B cell (primary cell): Measurements from ENCODE around the gene RTBDN. TPM values are rescaled to one million over a fixed set of nuclear protein-coding genes. Genes with fewer than 3 reads are reported as not detected.

ENCODE experiments used
- ATAC-seq: fragments of 200-7000 bp; cut with Tn5 transposase; one replicate; pipeline ENCODE4 v1.10.0; 2021; ENCODE audit warnings: low read depth, mild to moderate bottlenecking, moderate number of reproducible peaks, moderate library complexity
- CTCF ChIA-PET: fragments of 350-600 bp; sonication (Branson Sonifier 250); formaldehyde crosslinking; loops from one replicate; lab custom pipeline; 2021; ENCODE audit warnings: antibody characterized with exemption, inconsistent platforms; lab: Charles Lee
- POLR2A ChIA-PET: fragments of 350-600 bp; sonication (Branson Sonifier 250); formaldehyde crosslinking; loops from one replicate; lab custom pipeline; 2021; ENCODE audit warnings: antibody characterized with exemption; lab: Charles Lee
- DNase-seq: peaks from one replicate; pipeline ENCODE4 v3.0.0; 2013
- H2AFZ ChIP-seq: 2 replicates; pipeline ENCODE4 v1.6.1; 2012; ENCODE audit warnings: mild to moderate bottlenecking, low read depth, low read length; ENCODE audit not compliant: insufficient read depth, poor library complexity, severe bottlenecking
- H3K27ac ChIP-seq, 2 donors: 1 replicate in 1 of 2; 2 replicates in 1 of 2; pipeline ENCODE4 v1.5.1; 2012 to 2013; ENCODE audit warnings: low read length in 2 of 2, mild to moderate bottlenecking in 2 of 2, moderate library complexity in 1 of 2
- H3K27me3 ChIP-seq, 4 experiments: fragments of 200-600 bp in 1 of 4; sonication (generic) in 1 of 4; replicated peaks in 1 of 4; 1 replicate in 2 of 4; 2 replicates in 2 of 4; pipeline versions ENCODE4 v1.6.1 to v1.7.0; 2013 to 2016; ENCODE audit warnings: low read length in 3 of 4, mild to moderate bottlenecking in 2 of 4, mixed read lengths in 1 of 4, moderate library complexity in 1 of 4; ENCODE audit not compliant: insufficient read depth in 4 of 4, control insufficient read depth in 3 of 4; ENCODE audit errors: control extremely low read depth in 1 of 4
- H3K36me3 ChIP-seq, 2 experiments: replicated peaks in 1 of 2; 1 replicate in 1 of 2; 2 replicates in 1 of 2; pipeline versions ENCODE4 v1.6.1 to v1.7.1; 2013; ENCODE audit warnings: low read length in 1 of 2; ENCODE audit not compliant: insufficient read depth in 2 of 2, control insufficient read depth in 1 of 2; ENCODE audit errors: control extremely low read depth in 1 of 2, extremely low read depth in 1 of 2
- H3K4me1 ChIP-seq, 2 donors: fragments of 200-600 bp in 1 of 2; sonication (generic) in 1 of 2; 1 replicate in 1 of 2; 2 replicates in 1 of 2; pipeline versions ENCODE4 v1.5.1 to v1.6.1; 2013 to 2017; ENCODE audit warnings: low read length in 2 of 2; ENCODE audit not compliant: control insufficient read depth in 2 of 2, insufficient read depth in 2 of 2
- H3K4me2 ChIP-seq: replicated peaks from 2 replicates; pipeline ENCODE3; 2012; ENCODE audit warnings: mild to moderate bottlenecking, low read depth, low read length; ENCODE audit not compliant: poor library complexity, severe bottlenecking
- H3K4me3 ChIP-seq, 5 experiments: fragments of 200-600 bp in 1 of 5; sonication (generic) in 1 of 5; 1 replicate in 3 of 5; 2 replicates in 2 of 5; pipeline versions ENCODE4 v1.5.1 to v1.7.0; 2011 to 2016; ENCODE audit warnings: low read length in 4 of 5, mild to moderate bottlenecking in 4 of 5, low read depth in 2 of 5, control low read depth in 1 of 5, moderate library complexity in 1 of 5; ENCODE audit not compliant: insufficient read depth in 1 of 5; ENCODE audit errors: control extremely low read depth in 1 of 5, extremely low read depth in 1 of 5
- H3K79me2 ChIP-seq: fragments of 200-600 bp; sonication (generic); one replicate; pipeline ENCODE4 v1.6.0; 2016; ENCODE audit warnings: low read length; ENCODE audit not compliant: control insufficient read depth, insufficient read depth
- H3K9ac ChIP-seq: fragments of 200-600 bp; sonication (generic); 2 replicates; pipeline ENCODE4 v1.6.1; 2017; ENCODE audit warnings: mild to moderate bottlenecking, low read length, moderate library complexity
- H3K9me3 ChIP-seq, 3 donors: one replicate each; pipeline versions ENCODE4 v1.6.1 to v1.7.1; 2013; ENCODE audit warnings: low read length in 2 of 3; ENCODE audit not compliant: control insufficient read depth in 2 of 3, insufficient read depth in 1 of 3; ENCODE audit errors: control extremely low read depth in 1 of 3
- H4K20me1 ChIP-seq: 2 replicates; pipeline ENCODE4 v1.6.0; 2012; ENCODE audit warnings: mild to moderate bottlenecking, low read length; ENCODE audit not compliant: insufficient read depth, control insufficient read depth, poor library complexity, severe bottlenecking
- H3K27ac Mint-ChIP-seq: one replicate; pipeline ENCODE4 v1.8.0; 2021; ENCODE audit warnings: mixed read lengths
- H3K27me3 Mint-ChIP-seq: one replicate; pipeline ENCODE4 v1.8.0; 2021; ENCODE audit warnings: mixed read lengths
- H3K4me1 Mint-ChIP-seq: one replicate; pipeline ENCODE4 v1.8.0; 2021; ENCODE audit warnings: mixed read lengths
- H3K4me3 Mint-ChIP-seq: one replicate; pipeline ENCODE4 v1.8.0; 2021; ENCODE audit warnings: mixed read lengths
- H3K9me3 Mint-ChIP-seq: one replicate; pipeline ENCODE4 v1.8.0; 2022; ENCODE audit warnings: mixed read lengths; ENCODE audit not compliant: insufficient read depth
- CTCF ChIP-seq: fragments of 200-600 bp; IDR thresholded peaks from one replicate; pipeline ENCODE4 v1.8.0; 2022; ENCODE audit warnings: antibody characterized with exemption, mild to moderate bottlenecking
- EZH2 ChIP-seq: IDR thresholded peaks from 2 replicates; pipeline ENCODE4 v1.6.1; 2012; ENCODE audit warnings: borderline replicate concordance, low read depth, mild to moderate bottlenecking, moderate library complexity, low read length; ENCODE audit not compliant: insufficient read depth, poor library complexity, severe bottlenecking
- WGBS: methylation state at CpG from one replicate; pipeline ENCODE4 v1.1.5; 2013; ENCODE audit warnings: missing lambda C conversion rate; ENCODE audit not compliant: insufficient coverage; 5-methylcytosine and 5-hydroxymethylcytosine counted together
- intact Hi-C: fragments of 100-400 bp; cut with micrococcal nuclease; formaldehyde crosslinking; loops from one replicate; pipeline ENCODE4 v1.10.0; 2022
- polyA plus RNA-seq: library from polyadenylated mRNA; depleted of rRNA; stranded (reverse); fragments of >200 nt; gene quantifications from 2 replicates; pipeline ENCODE4 v1.2.3, GENCODE V29; 2012
- total RNA-seq, 2 donors: library from RNA; stranded (reverse); fragments of 120-200 nt in 1 of 2; gene quantifications; 1 replicate in 1 of 2; 2 replicates in 1 of 2; pipeline versions ENCODE4 v1.2.3 to v1.2.4, GENCODE V29; 2013 to 2022

Gene RTBDN
- total and polyA plus RNA-seq, 2 donors (not counting 1 experiment from before 2014, with no cell fraction given) = not detected

- peaks cover 25 to 37% of the 10 kb centered on the region in 2 donors for H3K4me1 ChIP-seq
- ChIA-PET CTCF (interaction anchor here (1.0 to 17.9 kb wide), 3 partner anchors 32 to 45 kb away, joined by 5 to 1147 read pairs (median 8); partner anchors contain the start of gene HOOK2), POLR2A (interaction anchor here (1.1 to 1.9 kb wide), 2 partner anchors 10 to 26 kb away, joined by 8 to 10 read pairs; partner anchors contain the start of gene JUNB)
- DNase-seq (no peak), ATAC-seq (no peak)
- H3K36me3 ChIP-seq = peaks cover 0 to 3% of the 10 kb centered on the region in 2 experiments
- no peaks in the 10 kb centered on the region for H4K20me1 ChIP-seq
- peak overlapping the region; percentile 87 for H3K9ac ChIP-seq
- Mint-ChIP-seq H3K4me3 (peak overlapping the region; percentile 88), H3K27me3 (peaks cover 3% of the 10 kb centered on the region), H3K27ac (peak overlapping the region; percentile 65), H3K4me1 (peaks cover 32% of the 10 kb centered on the region), H3K9me3 (no peaks in the 10 kb centered on the region)
- TF ChIP-seq CTCF (no peak), EZH2 (no peak)
- peak overlapping the region; percentile 100 for H3K4me2 ChIP-seq
- peaks cover 15% of the 10 kb centered on the region for H3K79me2 ChIP-seq
- H3K4me3 ChIP-seq = peak overlapping the region in 4 of 5 experiments; percentile 60 to 87 (median 84)
- H3K27ac ChIP-seq = no peak overlapping the region
- H3K9me3 ChIP-seq = peaks cover 0 to 4% (median 0%) of the 10 kb centered on the region in 3 donors
- peak overlapping the region; percentile 87 for H2AFZ ChIP-seq
- H3K27me3 ChIP-seq = no peaks in the 10 kb centered on the region
- 39% methylated on average over 16 of the region's 22 CpGs for WGBS
- intact Hi-C loops = no loop called here
Measured at GRCh38 chr19:12802267-12803106, 31.9 kb downstream of the RTBDN start.
